Stimulated activated CD8-positive, alpha-beta memory T cell treated with anti-CD3 and anti-CD28 coated beads, Interleukin-2, amount 100 ng/mL, for 1 hour (primary cell): ENCODE data around the gene ME1.
"Not testable (repeated sequence)": the region's sequence is repeated elsewhere in the genome, so short reads cannot be mapped to it uniquely, and the experiment has no call there.

ENCODE experiments used
- DNase-seq, 2 donors: peaks; one replicate each; pipeline ENCODE4 v3.0.0-alpha.2; 2020; ENCODE audit warnings: low read depth in 2 of 2

The ME1 gene

GRCh38 chr6:83257791-83258190 is 173.1 kb downstream of the ME1 start:
- no peak for DNase-seq

- not testable (repeated sequence) for DNase-seq
These were observed 174.1 kb downstream of the ME1 start for GRCh38 chr6:83256719-83257118.

- DNase-seq, result no peak
These were observed 178.1 kb downstream of the ME1 start for GRCh38 chr6:83252719-83253118.

DNA sequence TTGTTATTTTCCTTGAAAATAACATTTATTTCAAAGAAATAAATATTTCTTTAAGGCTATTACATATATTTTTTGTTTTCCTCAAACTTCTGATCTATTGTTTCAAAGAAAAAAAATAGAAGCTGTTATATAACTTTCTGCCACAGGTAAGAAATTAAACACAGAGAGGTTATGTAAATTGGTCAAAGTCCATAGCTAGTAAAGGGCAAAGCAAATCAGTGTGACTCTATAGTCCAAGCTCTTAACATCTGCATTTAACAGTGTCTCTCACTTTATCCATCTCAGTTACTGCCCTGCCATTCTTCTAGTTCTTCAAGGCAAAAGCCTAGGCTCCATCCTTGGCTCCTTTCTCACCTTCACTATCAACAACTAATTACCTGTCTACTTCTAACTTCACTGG is 180.6 kb downstream of the ME1 start:
- no peak for DNase-seq

GRCh38 chr6:83247471-83247870 is 183.4 kb downstream of the ME1 start:
- DNase-seq, result no peak

DNA sequence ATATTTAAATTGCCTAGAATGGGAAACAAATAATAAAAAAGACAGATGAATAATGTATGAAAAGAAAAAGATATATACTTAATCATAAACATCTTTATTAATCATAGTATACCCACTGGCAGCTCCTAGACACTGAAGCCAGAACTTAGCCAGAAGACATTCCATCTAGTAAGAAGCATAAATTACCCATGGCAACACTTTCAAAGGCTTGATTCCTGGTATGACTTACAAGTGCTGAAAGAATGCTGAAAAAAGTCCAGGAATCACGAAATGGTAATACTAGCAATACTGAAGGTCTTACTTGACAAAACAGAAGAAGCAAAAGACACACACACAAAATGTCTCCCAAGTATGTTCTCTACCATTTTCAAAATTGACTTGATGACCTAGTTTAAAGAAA is 199.7 kb downstream of the ME1 start:
- DNase-seq, result no peak

- no peak for DNase-seq
These were observed 204.3 kb downstream of the ME1 start for GRCh38 chr6:83226517-83226916.

- DNase-seq, result no peak
These were observed 208.9 kb downstream of the ME1 start for GRCh38 chr6:83221889-83222479.

DNA sequence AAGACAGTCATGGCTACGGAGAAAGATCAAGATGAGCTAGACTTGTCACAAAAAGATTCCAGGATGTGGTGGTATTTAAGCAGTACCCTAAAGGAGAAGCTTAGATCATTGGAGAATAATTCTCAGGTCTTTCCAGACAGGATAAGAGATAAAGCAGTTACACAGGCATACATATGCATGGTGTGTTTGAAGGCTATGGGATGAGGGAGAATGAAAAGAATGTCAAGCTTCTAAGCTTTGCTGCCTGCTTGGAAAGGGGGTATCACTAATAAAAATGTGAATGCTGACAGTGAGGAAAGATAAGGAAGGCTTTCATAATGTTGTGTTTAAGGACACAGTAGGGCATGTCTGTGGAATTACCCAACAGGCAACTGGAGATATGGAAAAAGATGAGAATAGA is 209.6 kb downstream of the ME1 start:
- no peak for DNase-seq

DNA sequence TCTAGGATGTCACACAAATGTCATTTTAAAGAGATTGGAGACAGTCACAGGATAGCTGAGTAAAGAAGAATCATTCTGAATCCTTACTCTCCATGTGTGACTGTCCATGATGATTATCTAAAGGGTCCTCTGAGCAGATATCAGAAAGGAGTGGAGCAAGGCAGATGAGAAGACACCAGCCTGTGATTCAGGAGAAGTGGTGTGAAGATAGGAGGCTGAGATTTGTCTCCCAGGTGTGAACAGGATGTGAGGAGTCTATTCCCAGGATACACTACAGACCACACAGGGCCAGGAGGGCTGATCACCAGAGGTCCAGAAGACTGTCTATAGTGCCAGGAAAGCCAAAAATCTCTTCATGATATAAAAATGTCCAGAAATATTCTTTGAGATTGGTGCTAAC is 210.7 kb downstream of the ME1 start:
- no peak for DNase-seq

GRCh38 chr6:83218646-83219045 is 212.2 kb downstream of the ME1 start:
- no peak for DNase-seq

- no peak for DNase-seq
These were observed 214.0 kb downstream of the ME1 start for GRCh38 chr6:83216806-83217205.

DNA sequence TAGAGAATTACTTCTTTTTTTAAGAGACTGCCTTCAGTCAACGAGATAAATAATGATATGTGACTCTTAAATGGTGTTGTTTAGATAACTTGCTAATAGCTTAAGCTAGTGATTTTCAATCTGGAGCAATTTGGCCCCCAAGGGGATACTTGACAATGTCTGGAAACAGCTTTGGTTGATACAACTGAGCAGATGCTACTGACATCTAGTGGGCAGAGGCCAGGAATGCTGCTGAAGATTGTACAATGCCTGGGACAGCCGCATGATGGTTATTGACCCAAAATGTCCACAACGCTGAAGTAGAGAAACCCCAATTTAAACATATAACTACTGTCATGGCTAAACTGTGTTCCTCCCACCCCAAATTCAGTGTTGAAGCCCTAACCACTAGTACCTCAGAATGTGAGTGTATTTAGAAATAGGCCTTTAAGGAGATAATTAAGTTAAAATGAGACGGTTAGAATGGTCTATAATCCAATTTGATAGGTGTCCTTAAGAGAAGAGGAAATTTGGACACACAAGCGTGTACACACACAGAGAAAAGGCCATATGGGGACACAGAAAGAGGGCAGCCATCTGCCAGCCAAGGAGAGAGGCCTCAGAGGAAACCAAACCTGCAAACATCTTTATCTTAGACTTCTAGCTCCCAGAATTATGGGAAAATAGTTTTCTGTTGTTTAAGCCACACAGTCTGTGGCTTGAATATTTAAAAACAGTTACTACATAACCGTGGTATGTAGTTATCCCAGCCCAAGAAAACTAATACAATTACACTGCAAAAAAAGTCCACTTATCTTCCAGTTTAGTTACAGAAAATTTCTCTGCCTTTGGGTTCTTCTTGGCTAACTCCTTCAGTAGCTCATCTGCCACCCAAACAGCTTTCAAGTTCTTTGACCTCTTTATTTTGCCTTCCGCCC is 215.5 kb downstream of the ME1 start:
- DNase-seq, result peak in 1 of 2 donors; percentile 28

GRCh38 chr6:83202031-83202430 is 228.8 kb downstream of the ME1 start:
- DNase-seq, result no peak

DNA sequence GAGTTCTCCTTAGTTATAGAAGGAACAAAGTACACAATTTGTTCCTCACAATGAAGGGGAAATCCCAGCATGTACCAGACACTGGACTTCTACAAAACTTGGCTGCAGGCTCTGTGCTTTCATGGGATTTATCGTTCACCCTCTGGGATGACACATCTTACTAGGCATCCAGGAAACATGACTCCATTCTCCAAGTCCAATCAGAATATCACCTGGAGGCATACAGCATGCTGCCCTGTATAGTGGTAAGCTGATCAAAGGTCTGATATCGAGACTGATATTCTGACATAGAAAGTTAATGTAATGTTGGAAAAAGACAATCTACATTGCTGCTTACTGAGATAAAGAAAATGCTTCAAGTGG is 231.0 kb downstream of the ME1 start:
- DNase-seq, result no peak

DNA sequence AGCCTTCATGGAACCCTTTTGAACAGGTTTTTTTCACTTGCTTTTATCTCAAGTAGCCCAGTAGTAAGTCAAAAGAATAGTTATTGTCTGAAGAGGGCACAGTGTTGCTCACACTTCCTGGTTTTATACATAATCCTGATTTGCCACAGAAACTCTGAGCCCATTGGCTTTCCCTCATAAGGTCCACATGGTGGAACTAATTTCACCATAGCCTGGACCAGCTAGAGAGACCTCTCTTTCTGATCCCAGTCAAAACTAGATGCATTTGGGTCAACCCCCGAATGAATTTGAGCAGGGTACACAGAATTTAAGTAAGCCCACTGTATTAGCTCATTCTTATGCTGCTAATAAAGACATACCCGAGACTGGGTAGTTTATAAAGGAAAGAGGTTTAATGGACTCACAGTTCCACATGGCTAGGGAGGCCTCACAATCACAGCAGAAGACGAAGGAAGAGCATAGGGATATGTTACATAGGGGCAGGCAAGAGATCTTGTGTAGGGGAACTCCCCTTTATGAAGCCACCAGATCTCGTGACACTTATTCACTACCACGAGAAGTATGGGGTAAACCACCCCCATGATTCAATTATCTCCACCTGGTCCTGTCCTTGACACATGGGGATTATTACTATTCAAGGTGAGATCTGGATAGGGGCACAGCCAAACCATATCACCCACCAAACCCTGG is 231.5 kb downstream of the ME1 start:
- DNase-seq, result no peak

DNA sequence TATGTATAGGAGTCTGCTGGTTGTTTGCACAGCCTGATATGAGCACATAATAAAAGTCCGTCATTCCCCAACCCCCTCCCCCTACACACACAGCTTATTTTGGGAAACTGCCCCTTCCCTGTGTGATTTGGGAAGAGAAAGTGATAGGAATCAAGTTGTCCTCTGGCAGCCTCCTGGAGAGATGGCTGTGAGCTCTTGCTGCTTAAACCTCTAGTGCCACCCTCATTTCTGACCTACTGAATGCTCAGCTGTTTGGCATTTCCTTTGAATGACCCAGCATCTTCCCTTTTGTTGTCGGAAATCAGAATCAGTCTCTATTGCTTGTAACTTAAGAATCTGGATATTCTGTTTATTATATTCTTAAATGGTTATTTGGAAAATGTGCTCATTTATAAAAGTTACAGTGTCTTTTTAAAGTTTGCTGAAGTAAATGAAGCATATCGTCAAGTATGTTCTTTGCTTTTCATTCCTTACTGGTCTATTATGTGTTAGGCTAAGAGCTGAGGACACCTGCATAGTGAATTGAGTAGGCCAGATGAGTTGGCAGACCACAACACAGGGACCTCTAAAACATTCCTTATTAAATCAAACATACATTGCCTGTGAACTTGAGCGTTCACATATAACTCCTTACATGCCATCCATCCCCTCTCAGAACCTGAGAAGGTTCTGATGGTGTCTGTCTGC is 232.2 kb downstream of the ME1 start:
- DNase-seq, result no peak

GRCh38 chr6:83193747-83194566 is 236.9 kb downstream of the ME1 start:
- DNase-seq, result no peak

DNA sequence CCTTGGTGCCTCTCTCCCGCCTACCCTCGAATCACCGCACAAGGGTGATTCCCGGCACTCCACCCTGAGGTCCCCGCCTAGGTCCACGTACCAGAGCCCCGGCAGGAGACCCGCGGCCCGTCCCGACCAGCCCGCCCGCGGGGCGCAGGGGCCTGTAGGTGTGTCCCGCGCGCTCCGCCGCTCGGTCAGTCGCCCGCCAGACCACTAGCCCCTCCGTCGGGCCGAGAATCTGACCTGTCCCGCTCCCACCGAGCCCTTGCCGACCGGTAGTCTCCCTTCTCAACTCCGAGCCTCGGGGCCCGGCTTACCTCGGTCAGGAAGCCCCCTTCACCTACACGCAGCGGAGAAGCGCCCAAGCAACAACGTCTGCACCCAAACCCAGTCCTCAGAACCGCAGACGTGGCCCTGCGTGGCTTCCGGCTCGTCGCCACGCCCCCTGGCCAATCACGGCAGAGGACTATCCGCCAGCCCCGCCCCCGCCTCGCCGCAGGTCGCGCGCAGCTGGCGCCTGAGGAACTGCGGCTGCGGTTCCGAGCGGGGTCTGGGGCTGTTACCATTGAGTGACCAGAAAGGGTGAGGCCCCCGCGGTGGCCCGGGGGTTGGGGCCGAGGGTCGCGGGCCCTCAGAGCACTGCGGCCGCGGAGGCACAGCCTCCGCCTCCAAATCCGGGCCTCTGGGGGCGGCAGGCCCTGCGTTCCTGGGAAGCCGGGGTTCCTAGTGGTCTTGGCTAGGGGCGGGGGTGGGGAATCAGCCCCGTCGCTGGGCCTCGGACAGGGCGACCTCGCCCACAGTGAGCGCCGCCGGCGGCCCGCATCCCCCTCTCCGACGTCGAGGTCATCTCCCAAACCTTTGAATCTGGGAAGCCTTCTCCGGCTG is 237.7 kb downstream of the ME1 start, which contains the start of the genes PGM3 and RWDD2A:
Gene PGM3 (minus strand): TSS at position 395 of the 876 bp plus-strand sequence. CDS start 2,253 bp downstream, outside the sequence.
Gene RWDD2A (plus strand): TSS at position 487 of the 876 bp plus-strand sequence. CDS start 1,095 bp downstream, outside the sequence.
- DNase-seq, result peak; percentile 77 to 80

DNA sequence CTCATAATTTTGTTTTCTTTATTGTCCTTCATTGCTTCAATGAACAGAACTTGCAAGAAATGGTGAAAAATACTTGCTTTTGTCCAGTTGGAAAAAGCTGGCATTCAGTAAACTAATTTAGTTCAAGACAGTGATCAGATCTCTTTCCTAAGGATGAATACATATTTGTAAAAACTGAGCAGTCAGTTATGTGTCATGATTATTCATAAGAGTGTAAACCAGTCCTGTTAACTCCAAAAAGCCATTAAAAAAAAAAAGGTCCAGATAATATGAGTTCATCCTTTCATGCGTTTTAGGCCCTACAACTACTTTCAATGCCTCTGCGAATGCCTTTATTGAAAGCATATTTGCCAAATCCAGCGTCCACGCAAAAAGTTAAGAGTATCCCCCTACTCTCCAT is 238.4 kb downstream of the ME1 start:
- no peak for DNase-seq
